Nucleus accumbens (tissue), 56 donors: ENCODE results near the gene UBD.

Experiments
- DNase-seq, 56 donors: peaks; one replicate each; lab custom pipeline; 2025; lab: John Stamatoyannopoulos, UW

The UBD gene

GRCh38 chr6:29561606-29562181, 2.2 kb upstream of the UBD start:
- DNase-seq: no peak

DNA sequence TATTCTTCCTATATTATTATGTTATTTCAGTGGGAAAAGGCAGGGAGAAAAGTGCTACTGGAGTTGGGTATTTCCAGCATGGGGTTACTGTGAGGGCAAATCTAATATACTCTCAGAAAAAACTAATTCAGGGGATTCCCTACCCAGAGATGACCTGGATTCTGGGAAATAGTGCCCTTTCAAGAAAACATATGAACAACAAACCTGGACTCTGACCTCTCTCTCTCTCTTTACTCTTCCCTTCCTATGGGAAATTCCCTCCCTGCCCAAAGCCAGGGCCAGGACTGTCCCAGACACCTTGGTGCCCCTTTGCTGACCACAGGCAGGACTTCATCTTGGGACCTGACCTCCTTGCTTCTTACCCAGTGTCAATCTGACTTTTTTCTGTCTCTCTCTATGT, 1.6 kb upstream of the UBD start:
- no peak for DNase-seq

GRCh38 chr6:29558439-29559079, 973 bp downstream of the UBD start:
- no peak for DNase-seq

GRCh38 chr6:29557320-29557719, 2.2 kb downstream of the UBD start:
- no peak for DNase-seq

DNA sequence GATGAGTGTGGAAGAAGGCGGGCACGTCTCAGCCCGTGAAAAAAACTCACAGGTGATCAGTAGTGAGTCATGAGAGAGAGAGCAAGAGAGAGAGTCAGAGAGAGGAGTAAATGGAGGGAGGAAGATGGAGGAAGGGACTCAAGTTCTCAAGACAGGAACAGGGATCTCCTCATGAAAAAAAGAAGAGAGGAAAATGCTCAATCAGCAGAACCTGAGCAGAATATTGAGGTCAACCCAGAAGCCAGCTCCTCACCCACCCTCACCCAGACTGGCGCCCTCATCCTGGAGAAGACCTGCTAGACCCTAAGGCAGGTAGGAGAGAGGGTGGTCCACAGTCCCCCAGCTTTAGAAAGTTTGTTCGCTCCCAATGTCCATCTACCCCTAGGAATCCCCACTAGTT, 4.8 kb downstream of the UBD start:
- no peak for DNase-seq

DNA sequence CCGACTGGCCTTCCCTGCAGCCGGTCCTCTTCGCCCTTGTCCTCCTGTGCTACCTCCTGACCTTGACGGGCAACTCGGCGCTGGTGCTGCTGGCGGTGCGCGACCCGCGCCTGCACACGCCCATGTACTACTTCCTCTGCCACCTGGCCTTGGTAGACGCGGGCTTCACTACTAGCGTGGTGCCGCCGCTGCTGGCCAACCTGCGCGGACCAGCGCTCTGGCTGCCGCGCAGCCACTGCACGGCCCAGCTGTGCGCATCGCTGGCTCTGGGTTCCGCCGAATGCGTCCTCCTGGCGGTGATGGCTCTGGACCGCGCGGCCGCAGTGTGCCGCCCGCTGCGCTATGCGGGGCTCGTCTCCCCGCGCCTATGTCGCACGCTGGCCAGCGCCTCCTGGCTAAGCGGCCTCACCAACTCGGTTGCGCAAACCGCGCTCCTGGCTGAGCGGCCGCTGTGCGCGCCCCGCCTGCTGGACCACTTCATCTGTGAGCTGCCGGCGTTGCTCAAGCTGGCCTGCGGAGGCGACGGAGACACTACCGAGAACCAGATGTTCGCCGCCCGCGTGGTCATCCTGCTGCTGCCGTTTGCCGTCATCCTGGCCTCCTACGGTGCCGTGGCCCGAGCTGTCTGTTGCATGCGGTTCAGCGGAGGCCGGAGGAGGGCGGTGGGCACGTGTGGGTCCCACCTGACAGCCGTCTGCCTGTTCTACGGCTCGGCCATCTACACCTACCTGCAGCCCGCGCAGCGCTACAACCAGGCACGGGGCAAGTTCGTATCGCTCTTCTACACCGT, 6.1 kb downstream of the UBD start:
- DNase-seq: peak in 2 of 56 donors; percentile 2 to 6

GRCh38 chr6:29552512-29553051, 7.0 kb downstream of the UBD start:
- DNase-seq: no peak

DNA sequence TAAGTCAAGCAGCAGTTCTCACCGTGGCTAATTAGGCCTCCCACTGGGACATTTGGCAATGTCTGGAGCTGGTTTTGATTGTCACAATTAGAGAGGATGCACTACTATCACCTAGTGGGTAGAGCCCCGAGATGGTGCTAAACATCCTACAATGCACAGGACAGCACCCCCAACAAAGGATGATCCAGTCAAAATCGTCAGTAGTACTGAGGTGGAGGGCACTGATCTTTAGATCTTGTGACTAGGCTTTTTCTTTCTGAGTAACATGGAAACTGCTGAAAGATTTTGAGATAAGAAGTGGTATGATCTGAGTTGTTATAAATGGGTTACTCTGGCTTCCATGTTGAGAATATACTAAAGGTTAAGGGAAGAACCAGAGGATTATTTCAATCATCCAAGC, 12.0 kb downstream of the UBD start:
- no peak for DNase-seq

DNA sequence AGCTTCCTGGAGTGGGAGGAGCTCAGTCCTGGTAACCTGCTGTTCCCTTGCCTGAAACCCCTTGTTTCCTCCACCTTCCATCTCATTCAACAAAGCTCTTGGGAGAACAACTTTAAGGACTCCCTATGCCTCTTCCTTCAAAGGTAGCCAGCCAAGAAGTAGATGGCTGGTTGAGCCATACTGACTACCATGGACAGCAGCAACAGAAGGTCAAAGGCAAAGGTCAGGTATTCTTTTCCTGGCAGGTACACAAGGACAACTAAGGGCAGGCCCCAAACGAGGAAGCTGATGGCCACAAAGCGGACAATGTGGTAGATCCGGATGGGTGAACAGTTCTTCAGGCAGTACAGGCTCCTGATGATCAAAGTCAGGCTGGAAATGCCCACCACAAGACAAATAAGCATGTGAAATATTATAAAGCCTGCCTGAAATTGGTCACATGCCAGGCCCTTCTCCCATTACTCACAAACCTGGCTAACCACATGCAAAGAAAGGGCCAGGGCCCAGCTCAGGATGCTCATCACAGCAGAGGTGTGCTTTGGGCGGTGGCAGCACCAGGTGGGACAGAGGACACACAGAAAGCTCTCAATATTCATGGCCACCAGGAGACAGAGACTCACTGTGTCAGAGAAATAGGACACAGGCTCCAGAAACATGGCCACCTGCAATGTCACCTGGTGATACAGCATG, 21.7 kb downstream of the UBD start:
- DNase-seq: no peak

- DNase-seq: no peak
These were observed 27.1 kb downstream of the UBD start for GRCh38 chr6:29532320-29532951.

GRCh38 chr6:29531668-29532067, 27.9 kb downstream of the UBD start:
- no peak for DNase-seq

GRCh38 chr6:29530671-29531310, 28.7 kb downstream of the UBD start:
- no peak for DNase-seq

DNA sequence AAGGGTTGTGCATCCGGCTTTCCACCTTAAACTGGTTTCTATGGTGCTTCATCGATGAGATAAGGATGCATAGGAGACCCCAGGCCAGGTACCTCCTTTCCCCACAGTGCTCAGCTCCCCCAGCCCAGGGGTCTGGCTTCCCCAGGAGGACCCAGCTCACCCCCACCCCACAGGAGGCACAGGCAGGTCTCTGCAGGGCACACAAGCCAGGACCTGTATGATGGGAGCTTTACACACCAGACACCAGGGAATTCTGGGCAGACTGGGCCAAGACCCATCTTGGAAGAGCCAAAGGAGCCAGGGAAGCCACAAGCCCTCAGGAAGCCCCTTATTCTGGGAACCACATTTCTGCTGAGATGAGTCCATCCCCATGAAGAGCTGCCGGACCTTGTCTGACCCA, 29.6 kb downstream of the UBD start:
- no peak for DNase-seq

DNA sequence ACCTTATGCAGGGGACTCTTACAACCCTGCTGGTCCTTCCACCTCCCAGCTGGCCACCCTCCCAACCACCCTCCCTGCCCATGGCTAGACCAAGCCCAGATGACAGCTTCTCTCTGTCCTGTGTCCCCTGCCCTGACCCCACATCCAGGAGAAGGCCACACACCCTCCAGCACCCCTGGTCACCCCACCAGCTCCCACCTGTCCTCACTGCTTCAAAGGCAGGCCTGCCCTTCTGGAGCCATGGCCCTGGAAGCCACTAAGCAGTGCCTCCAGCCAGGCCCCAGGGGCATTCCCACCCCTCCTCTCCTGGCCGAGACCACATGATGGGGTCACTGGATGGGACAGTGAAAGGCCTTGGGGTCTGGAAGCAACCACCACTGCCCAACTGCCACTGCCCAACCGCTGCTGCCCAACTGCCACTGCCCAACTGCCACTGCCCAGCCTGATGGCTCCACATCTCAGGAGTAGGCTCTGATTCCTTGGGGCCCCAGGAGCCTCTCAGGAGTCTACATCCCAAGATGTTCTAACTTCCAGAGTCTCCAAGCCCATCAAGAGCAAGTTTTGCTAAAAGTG, 30.5 kb downstream of the UBD start:
- DNase-seq: no peak

- no peak for DNase-seq
These were observed 31.1 kb downstream of the UBD start for GRCh38 chr6:29528300-29528931.

GRCh38 chr6:29527564-29527963, 32.0 kb downstream of the UBD start:
- DNase-seq: no peak

DNA sequence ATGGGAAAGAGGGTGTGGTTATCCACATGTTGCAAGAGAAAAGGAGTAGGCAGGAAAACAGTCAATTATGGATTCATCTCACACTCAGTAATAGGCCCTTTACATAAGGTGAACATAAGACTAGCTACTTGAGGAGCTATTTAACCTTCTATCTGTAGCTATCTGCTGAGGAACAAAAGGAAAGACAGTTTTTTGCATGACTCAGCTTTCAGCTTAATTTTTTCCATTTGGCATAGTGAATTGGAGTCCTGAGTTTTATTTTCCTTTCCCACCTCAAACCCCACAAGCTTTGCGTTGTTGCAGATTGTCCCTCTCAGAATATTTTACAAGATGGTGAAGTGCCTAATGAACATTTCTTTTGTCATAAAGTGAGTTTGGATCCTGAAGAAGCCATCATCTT, 32.4 kb downstream of the UBD start:
- no peak for DNase-seq

DNA sequence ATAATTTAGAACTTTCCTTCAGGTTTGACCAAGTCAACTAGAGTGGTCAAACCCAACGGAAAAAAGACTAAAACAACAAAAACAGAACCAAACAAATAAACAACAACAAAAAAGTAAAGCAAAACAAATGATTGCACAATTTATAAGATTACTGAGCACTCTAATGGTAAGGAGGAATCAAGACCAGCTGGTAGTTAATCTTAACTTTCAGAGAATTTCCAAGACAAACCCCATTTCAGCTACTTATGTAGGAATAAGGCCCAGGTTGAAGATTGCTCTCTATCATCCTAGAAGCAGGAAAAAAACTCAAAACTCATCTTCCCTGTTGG, 34.3 kb downstream of the UBD start:
- no peak for DNase-seq
